GM13977 (cell line): ENCODE measurements around the gene DENR.

Experiments used
- DNase-seq: peaks from one replicate; pipeline ENCODE4 v3.0.0; 2012; ENCODE audit warnings: low spot score
- CTCF ChIP-seq: IDR thresholded peaks from 2 replicates; pipeline ENCODE4 v1.5.1; 2012; ENCODE audit warnings: mild to moderate bottlenecking, control low read depth; ENCODE audit not compliant: insufficient read depth; ENCODE audit errors: extremely low read depth, missing control alignments
- in situ Hi-C: fragments of 300-500 bp; cut with MboI; formaldehyde crosslinking; loops from one replicate; pipeline ENCODE4 v1.12.0; 2022; ENCODE audit warnings: low sequenced_read_pairs, low pct_unique_long_range_greater_than_20kb, mixed read lengths, inconsistent platforms; ENCODE audit not compliant: unreplicated experiment

Gene DENR

DNA sequence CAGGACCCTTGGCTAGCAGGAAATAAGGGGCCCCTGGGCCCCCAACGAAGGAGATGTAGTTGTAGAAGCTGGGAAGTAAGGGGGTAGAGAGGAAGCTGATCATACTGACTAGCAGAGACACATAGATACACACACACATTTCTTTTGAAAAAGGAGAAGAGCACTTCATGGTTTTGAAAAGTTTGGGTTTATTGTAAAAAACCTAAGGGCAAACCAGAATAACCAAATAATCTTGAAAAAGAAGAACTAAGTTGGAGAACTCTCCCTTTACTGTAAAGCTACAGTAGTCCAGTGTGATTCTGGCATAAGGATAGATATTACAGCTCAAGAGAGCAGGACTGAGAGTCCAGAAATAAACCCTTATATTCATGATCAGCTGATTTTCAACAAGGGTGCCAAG, 30.2 kb upstream of the DENR start:
- no peak for TF ChIP-seq CTCF
- DNase-seq = no peak
- in situ Hi-C loops = no loop called here

- no peak for DNase-seq
- in situ Hi-C loops = no loop called here
- no peak for TF ChIP-seq CTCF
Measured at GRCh38 chr12:122724641-122725243, 27.9 kb upstream of the DENR start.

DNA sequence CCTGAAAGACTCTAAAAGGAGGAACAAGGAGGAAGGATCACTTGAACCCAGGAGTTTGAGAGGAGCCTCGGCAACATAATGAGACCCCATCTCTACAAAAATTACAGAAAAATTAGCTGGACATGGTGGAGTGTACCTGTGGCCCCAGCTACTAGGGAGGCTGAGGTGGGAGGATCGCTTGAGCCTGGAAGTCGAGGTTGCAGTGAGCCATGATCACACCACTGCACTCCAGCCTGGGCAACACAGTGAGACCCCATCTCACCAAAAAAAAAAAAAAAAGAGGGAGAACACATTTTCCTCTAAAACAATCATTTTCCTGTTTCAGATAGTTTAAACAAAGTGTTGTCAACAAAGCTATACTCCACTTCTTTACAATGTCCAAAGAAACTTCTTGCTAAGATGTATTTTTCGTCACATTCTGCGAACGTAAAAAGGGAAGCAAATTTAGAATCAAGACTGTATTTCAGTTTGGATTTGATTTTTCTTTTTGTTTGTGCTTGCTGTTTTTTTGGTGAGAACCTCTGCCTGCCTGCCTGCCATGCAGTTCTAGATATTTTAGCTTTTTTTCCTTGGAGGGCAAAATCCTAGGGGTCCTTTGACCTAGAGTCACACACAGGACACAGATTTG, 27.1 kb upstream of the DENR start:
- DNase-seq = no peak
- in situ Hi-C loops = no loop called here

GRCh38 chr12:122726080-122726558, 26.5 kb upstream of the DENR start:
- in situ Hi-C loops = no loop called here
- DNase-seq = no peak
- TF ChIP-seq CTCF = no peak

More for the DNA sequence above, 27.1 kb upstream of the DENR start:
- TF ChIP-seq CTCF = no peak

DNA sequence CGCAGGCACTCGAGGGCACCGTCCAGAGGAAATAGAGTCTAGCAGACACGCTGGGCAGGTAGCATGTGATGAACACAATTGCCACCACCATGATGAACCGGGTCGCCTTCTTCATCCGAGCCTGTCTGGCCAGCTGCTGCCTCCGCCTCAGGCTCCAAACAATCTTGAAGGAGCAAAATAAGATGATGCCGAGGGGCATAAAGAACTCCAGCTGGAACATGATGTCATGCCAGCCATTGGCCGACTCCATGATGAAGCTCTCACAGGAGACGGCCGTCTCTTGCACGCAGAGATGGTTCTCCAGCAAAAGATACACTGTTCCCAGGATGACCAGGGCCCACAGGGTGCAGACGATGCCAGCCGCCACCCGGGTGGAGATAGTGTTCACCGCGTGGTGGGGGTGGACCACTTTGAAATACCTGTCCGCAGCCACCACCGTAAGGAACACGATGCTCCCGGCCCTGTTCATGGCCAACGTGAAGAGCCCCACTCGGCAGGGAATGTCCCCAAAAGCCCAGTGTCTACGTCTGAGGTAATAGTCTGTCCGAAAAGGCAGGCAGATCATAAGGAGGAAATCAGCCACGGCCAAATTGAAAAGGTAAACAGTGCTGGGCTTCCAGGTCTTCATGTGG, 22.9 kb upstream of the DENR start:
- in situ Hi-C loops = no loop called here
- DNase-seq = no peak
- TF ChIP-seq CTCF = no peak

DNA sequence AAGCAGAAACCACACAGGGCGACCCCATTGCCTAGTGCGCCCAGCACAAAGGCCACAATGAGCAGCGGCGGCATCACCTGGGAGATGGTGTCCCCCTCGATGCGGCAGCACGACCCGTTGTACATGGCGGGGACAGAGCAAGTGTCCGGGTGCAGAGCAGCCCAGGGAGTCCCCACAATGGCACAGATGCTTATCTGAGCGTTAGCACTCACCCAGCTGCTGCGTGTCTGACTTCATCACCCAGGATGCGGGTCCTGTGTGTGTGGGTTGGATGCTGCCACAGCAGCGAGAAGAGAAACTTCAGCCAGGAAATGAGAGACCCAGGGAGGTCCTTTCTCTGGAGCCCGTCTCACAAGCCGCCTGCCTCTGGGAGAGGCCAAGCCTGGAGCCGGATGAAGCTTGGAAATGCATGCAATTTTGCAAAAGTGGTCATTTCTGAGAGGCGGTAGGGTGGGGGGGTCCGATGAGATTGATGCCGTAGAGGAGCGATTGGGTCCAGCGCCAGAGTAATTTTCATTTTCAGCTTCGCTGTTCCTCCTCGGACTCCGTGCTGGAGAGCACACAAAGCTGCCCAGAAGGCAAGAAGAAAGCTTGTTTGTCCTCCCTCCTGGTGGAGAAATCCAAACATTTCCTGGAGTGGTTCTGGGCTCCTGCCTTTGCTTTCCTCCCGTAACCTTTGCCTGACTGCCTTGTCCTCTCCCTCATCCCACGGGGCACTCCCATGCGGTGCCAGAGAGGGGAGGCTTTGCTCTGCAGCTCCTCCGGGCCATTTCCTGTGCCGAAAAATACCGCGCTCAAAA, 22.2 kb upstream of the DENR start, which contains the start of gene HCAR1:
TSS of gene HCAR1 (minus strand) at position 630 of the 800 bp plus-strand sequence. CDS start at position 125, 505 bp downstream.
- TF ChIP-seq CTCF = no peak
- in situ Hi-C loops = no loop called here
- DNase-seq = no peak
